NCI-H2227 (cell line): ENCODE measurements around the gene GPS1.

Source experiments
- DNase-seq: peaks from one replicate; lab custom pipeline; 2025; ENCODE audit not compliant: unreplicated experiment; lab: John Stamatoyannopoulos, UW

Gene GPS1

DNA sequence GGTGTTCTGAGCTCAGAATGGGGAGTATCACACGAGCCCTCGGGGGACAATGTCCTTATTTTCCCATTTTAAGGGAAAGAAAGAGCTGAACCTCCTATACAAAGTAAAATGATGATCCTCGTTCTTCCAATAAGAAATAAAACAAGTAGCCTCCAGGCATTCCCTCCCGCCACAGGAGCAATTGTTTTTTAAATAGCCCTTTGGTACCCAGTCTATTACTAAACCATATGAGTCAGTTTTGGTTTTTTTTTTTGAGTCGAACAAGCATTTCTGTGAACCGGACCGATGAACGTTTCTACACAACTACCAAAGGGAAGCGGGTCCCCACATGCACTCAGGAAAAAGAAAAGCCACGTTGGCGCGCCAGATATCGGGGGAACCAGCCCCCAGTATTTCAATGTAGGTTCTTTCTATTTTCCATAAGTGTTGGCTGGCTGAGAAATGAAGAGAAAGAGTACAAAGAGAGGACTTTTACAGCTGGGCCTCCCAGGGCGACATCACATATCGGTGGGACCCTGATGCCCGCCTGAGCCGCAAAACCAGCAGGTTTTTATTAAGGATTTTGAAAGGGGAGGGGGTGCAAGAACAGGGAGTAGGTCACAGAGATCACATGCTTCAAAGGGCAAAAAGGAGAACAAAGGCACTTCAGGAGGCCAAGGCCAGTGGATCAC is 10.4 kb upstream of the GPS1 start:
- no peak for DNase-seq

- no peak for DNase-seq
These were observed 9.0 kb upstream of the GPS1 start for GRCh38 chr17:82042649-82043048.

- no peak for DNase-seq
These were observed 8.2 kb upstream of the GPS1 start for GRCh38 chr17:82043507-82043906.

GRCh38 chr17:82045936-82046484 is 5.7 kb upstream of the GPS1 start:
- no peak for DNase-seq

GRCh38 chr17:82046903-82047302 is 4.8 kb upstream of the GPS1 start:
- DNase-seq = no peak

DNA sequence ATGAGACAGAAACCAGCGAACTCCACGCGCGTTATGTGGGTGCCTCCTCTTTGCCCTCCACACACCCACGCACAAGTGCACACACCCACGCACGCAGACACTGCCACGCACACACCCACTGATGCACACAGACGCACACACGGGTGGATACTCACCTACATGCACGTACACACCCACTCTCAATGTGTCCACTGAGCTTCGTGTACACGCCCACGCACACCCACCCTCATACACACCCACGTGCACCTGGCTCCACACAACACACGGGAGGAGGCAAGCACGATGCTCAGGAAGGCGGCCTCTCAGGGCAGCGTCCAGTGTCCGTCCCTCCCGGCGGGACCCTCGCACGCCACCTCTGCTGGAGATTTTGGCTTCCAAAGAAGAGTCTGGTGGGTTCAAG is 4.3 kb upstream of the GPS1 start:
- DNase-seq = no peak

DNA sequence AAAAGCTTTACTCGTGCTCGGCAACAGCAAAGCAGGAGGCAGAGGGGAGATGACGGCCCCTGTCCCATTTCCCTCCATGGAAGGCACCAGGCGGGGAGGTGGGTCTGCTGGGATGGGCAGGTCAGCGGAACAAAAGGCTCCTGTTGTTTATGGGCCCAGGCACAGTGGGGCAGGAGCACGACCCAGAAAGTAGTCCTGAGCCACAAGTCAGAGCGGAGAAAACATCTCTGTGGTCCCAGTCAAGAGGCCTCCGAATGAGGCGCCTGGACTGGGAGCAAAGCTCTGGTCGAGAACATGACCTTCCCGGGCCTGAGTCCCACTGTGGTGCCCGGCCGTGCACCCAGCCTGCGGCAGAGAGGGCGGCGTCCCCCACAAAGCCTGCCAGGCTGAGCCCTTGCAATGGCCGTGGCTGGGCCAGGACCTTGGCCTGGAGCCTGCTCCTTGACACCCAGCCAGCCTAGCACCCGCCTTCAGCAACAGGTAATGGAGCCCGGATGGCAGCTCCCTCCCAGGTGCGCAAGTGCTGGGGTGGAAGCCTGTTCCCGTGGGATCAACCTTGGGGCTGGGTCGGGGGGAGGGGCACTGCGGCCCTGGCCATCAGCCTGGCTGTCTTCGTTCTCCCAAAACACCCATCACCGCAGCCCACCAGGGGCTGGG is 3.7 kb upstream of the GPS1 start:
- DNase-seq = no peak

DNA sequence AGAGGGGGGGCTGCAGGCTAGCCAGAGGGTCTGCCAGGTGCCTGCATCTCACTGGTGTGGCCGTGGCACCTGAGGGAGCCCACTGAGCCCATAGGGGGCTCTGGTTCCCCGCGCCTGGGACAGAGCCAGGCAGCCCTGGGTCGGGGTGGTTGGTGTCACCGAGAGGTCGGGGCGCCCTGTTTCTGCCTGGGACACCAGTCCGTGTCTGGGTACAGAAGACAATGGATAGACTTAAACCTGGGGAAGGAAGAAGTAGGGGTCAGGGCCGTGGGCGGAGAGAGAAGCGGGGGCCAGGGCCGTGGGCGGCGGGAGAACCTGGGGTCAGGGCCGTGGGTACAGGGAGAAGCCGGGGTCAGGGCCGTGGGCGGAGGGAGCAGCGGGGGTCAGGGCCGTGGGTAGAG is 3.1 kb upstream of the GPS1 start:
- DNase-seq = no peak

DNA sequence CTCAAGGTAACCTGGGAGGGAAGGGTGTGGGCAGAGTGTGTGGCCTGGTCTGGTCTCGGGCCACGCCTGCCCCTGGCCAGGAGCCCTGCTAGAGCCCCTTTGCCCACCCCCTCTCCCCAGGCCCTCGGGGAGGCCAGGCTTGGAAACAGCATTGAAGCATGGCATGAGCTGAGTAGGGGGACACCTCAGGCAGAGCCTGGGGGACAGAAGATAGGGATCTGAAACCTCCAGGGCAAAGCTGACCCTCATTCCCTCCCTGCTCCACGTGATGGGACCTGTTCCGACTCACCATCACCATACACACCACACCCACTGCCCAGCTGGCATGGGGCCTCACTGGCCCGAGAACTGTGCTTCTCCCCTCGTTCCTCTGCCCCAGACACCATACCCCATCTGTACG is 2.6 kb upstream of the GPS1 start:
- DNase-seq = no peak

DNA sequence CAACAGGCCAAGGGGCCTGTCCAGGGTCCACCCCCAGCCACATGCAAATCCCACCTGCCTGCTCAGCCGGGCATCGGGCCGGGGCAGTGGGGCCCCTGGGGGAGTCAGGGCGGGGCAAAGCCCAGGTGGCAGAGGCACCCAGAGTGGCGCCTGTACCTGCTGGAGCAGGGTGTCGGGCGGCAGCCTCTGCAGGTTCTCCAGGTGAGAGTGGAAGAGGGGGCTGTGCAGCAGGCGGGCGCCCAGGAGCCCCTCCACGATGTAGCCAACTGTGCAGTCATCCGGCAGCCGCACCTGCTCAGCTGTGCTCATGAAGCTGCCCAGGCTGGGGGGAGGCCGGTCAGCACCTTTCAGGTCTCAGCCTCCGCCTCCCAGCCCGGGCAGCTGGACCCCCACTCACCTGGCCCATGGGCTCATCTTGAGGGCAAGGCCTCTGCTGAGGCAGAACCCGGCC is 2.2 kb upstream of the GPS1 start:
- DNase-seq = no peak

GRCh38 chr17:82050152-82050760 is 1.4 kb upstream of the GPS1 start:
- DNase-seq = no peak

DNA sequence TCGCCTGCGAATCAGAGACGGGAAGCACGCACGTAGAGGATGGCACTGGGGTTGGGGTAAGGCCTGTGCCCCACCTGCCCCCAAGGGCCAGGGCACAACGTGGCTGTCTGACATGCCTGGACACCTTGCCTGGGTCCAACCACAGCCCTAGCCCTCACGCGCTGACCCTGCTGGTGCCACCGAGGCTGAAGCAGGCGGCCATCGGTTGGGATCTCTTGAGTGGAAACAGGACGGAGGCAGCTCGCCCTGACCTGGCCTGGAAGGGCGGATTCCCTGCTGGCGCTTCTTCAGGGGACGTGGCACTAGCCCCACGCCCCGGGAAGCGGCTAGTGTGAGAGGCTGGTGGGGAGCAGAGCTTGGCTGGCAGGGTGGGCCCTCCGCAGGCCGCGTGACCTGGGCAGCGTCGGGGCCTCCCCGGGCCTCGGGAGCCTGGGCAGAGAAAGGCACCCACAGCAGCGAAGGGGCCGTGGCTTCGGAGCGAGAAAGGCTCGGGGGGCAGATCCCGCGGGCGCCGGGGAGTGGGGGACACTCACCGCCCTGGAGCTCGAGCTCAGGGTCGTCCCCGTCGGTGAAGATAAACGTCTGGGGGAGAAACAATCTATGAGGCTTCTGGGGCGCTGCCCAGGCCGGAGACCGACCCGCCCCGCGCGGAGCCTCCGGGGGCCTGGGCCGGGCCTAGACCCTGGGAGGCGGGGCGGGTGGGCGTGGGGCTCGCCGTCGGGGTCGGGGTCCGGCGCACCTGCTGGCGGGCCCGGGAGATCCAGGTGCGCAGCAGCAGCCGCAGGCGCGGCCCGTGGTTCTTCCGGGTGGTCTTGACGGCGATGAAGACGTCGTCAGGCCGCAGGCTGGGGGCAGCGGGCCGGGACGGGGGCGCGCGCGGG is 697 bp upstream of the GPS1 start:
- DNase-seq = peak; percentile 26

GRCh38 chr17:82052638-82053059 is 951 bp downstream of the GPS1 start:
- no peak for DNase-seq

DNA sequence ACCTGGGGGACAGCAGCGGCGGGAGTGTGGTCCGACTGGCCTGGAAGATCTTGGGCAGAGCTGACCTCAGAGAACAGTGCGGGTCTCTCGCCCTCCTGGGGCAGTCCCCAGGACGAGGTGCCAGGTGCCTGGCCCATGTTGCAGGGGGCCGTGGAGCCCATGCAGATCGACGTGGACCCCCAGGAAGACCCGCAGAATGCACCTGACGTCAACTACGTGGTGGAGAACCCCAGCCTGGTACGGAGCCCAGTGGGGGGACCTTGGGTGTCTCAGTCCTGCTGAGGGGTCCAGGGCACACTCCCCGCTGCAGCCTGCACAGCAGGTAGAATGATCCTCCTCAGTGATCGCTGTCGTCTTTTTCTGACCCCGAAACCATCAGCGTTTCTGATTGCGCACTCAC is 1.4 kb downstream of the GPS1 start:
- DNase-seq = no peak

DNA sequence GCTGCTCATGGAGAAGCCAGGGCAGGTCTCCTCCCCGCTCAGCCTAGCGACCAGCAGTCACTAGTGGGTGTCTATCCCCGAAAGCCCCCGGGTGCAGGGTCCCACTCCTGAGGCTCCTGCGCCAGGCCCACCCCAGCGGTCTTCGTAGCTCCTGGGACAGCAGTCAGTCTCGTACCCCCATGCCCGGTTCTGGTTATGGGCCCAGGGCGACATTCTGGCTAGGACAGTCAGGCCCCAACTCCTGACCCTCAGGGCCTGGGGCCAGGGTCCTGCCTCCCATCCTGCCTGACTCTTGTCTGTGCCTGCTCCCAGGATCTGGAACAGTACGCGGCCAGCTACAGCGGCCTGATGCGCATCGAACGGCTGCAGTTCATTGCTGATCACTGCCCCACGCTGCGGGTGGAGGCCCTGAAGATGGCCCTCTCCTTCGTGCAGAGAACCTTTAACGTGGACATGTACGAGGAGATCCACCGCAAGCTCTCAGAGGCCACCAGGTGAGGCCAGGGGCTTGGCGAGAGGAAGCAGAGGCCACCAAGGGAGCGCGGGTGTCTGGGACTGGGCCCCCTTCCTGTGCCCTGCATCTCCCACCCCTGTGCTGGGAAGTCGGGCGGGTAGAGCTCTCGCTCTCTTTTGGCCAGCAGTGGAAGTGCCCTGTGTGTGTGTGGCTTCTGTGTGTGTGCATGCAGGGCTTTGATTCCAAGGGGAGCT is 2.0 kb downstream of the GPS1 start:
- DNase-seq = no peak

DNA sequence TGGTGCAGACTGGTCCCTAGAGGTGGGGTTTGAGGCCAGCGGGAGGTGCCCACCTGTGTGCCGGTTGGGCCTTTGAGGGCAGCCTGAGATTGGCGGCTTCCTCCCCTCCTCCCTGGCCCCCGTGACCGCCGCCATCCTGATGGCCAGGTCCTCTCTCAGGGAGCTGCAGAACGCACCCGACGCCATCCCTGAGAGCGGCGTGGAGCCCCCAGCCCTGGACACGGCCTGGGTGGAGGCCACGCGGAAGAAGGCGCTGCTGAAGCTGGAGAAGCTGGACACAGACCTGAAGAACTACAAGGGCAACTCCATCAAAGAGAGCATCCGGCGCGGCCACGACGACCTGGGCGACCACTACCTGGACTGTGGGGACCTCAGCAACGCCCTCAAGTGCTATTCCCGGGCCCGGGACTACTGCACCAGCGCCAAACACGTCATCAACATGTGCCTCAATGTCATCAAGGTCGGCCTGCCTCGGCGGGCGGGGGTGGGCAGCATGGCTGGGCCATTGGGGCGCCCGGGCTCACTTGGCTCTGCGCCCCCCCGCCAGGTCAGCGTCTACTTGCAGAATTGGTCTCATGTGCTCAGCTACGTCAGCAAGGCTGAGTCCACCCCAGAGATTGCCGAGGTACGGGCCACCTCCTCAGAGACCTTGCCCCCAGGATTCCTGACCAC is 2.8 kb downstream of the GPS1 start:
- no peak for DNase-seq

- DNase-seq = no peak
These were observed 3.6 kb downstream of the GPS1 start for GRCh38 chr17:82055023-82055964.

GRCh38 chr17:82055965-82056728 is 4.4 kb downstream of the GPS1 start:
- DNase-seq = no peak
